Right lung (tissue), 5 donors: ENCODE results near the gene HIP1. TPM values are rescaled to one million over a fixed set of nuclear protein-coding genes. Genes with fewer than 3 reads are reported as not detected.
"Not testable (repeated sequence)": the region's sequence is repeated elsewhere in the genome, so short reads cannot be mapped to it uniquely, and the experiment has no call there.

ENCODE experiments used
- DNase-seq, 2 donors: peaks; one replicate each; pipeline ENCODE4 v3.0.0-alpha.2; 2013
- polyA plus RNA-seq, 5 donors: library from polyadenylated mRNA; unstranded; fragments of 120-200 nt; gene quantifications; one replicate each; pipeline versions ENCODE4 v1.2.1 to v1.2.3, GENCODE V29; 2013; ENCODE audit warnings: inconsistent platforms in 1 of 5, low replicate concordance in 1 of 5; ENCODE audit not compliant: insufficient read length in 5 of 5, insufficient read depth in 1 of 5

HIP1 gene
- polyA plus RNA-seq, 5 donors, result 33.4 to 44.7 (median 41.7) TPM

DNA sequence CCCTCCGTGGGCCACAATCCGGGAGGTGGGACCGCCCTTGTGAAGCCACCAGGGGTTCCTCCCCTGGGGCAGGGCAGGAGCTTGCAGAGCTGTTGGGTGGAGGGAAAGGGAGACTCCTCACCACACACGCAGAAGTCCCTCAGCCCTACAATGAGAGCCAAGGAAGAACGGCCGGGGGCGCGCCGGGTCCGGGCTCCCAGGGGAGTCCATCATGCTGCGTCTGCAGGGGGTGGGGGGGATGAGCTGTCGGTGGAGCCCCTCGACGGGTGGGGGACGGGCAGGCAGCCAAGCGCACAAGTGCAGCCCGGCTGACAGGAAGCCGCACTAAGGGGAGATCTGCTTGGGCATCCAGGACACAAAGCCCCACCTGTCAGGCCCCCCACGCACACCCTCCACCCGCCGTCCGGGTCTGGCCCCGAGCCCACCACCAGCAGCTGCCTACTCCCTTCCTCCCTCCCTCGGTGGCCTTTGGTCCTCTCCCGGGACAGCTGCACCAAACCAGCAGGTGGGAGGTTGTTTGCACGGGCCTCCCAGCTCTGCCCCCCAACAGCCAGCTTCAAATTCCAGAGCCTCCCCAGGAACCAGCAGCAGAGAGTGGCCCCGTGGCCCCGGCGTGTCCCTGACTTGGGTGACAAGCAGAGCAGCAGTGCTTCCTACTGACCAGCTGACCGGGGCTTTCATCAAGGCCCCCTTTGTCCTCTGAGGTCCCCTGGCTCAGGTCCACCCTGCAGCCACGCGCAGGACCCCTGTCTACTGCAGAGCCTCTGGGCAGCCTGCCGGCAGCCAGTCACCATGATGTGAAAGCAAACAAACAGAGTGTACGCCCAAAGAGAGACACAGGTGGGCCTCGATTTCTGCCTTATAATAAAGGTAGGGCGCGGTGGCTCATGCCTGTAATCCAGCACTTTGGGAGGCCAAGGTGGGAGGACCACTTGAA, 50.3 kb downstream of the HIP1 start:
- no peak for DNase-seq

DNA sequence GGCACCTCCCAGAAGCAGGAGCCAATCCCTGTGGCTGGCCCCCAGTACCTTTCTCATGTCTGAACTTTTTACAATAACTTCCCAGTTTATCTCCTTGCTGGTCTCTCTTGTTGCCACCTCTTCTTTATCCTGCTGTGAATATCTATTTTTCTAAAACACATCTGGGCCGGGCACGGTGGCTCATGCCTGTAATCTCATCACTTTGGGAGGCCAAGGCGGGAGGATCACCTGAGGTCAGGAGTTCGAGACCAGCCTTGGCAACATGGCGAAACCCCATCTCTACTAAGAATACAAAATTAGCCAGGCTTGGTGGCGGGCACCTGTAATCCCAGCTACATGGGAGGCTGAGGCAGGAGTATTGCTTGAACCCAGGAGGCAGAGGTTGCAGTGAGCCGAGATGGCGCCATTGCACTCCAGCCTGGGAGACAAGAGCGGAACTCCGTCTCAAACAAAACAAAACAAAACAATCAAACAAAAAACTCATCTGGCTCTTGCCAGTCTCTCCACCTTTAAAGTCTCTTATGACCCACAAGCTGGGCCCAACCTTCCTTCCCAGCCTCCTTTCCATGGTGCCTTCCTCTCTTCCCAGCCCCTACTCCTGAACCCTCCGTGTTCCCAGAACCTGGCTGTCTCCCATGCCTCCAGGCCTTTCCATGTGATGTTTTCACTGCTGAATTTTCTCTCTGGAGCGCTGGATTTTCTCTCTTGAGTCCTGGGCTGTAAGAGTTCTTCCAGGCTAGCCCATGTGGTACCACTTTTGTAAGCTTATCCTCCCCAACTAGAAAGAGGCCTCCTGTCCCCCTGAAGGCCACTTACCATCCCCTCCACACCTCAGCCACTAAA, 51.3 kb downstream of the HIP1 start:
- no peak for DNase-seq

DNA sequence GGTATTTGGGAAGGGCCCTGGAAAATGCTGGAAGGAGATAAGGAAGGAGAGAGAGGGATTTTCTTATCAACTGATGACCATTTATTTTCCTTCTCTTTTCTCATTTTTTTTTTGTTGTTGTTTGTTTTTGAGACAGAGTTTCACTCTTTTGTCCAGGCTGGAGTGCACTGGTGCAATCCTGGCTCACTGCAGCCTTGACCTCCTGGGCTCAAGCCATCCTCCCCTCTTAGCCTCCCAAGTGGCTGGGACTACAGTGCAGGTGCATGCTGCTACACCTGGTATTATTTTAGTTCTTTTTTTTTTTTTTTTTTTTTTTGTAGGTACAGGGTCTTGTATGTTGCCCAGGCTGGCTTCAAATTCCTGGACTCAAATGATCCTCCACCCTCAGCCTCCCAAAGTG, 52.2 kb downstream of the HIP1 start:
- DNase-seq, result no peak

DNA sequence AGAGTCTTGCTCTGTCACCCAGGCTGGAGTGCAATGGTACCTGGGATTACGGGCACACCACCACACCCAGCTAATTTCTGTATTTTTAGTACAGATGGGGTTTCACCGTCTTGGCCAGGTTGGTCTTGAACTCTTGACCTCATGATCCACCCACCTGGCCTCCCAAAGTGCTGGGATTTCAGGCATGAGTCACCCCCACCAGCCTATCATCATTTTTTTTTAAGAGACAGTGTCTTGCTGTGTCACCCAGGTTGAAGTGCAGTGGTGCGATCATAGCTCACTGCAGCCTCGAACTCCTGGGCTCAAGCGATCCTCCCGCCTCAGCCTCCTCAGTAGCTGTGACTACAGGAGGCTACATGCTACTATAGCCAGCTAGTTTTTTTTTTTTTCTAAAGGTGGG, 56.7 kb downstream of the HIP1 start:
- not testable (repeated sequence) for DNase-seq

DNA sequence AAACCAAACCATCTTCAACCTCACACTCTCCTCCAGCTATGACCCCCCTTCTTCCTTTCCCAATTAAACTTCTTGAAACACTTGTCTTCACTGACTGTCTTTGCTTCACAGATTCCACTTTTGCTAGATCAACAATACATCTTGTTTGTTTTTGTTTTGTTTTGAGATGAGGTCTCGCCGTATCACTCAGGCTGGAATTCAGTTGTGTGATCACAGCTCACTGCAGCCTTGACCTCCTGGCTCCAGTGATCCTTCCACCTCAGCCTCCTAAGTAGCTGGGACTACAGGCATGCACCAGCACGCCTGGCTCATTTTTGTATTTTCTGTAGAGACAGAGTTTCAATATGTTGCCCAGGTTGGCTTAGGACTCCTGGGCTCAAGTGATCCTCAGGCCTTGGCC, 59.7 kb downstream of the HIP1 start:
- no peak for DNase-seq

DNA sequence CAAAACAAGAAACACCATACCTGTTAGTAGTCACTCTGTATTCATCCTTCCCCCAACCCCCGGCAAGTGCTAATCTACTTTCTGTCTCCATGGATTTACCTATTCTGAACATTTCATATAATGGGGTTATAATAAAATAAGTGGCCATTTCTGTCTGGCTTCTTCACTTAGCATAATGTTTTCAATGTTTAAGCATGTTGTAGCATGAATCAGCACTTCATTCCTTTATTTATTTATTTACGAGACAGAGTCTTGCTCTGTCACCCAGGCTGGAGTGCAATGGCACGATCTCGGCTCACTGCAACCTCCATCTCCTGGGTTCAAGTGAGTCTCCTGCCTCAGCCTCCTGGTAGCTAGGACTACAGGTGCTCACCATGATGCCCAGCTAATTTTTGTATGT, 69.2 kb downstream of the HIP1 start:
- no peak for DNase-seq

DNA sequence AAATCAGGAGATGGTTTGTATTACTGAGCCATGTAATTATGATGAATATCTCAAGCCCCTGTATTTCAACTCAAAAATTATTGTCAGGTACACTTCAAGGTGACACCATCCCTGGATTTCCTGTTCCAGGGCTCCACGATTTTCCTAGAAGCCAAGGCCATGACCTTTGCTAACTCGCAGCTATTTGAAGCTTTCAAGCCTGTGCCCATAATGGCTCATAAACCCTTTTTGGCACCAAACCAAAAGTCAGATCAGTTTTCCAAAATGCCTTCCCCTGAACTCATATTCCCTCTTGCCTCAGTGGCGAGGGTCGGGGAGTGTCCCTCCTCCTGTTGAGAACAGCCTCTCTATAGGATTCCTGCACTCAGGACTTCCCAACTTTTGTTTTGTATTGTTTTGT, 70.8 kb downstream of the HIP1 start:
- DNase-seq, result no peak

DNA sequence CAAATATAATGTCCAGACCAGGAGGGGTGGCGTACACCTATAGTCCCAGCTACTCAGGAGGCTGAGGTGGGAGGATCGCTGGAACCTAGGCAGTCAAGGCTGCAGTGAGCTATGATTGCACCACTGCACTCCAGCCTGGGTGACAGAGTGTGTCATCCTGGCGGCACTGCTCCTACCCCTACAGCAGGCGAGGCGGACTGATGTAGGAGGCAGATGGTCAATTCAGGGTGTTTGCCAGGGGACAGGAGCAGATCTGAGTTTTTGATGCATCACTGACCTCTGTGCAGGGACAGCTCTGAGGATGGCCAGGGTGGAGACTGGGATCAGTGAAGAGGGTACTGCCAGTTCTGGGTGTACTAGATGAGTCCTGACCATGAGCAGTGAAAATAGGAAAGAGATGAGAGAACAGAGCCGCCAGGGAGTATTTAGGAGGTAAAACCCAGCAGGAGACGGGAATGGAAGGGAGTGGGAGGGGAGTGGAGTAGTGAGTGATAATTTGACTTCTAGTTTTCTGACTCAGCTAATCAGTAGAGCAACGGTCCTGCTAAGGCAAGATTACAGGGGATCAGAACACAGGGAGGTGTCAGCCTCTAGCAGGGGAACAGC, 75.3 kb downstream of the HIP1 start:
- DNase-seq, result no peak

DNA sequence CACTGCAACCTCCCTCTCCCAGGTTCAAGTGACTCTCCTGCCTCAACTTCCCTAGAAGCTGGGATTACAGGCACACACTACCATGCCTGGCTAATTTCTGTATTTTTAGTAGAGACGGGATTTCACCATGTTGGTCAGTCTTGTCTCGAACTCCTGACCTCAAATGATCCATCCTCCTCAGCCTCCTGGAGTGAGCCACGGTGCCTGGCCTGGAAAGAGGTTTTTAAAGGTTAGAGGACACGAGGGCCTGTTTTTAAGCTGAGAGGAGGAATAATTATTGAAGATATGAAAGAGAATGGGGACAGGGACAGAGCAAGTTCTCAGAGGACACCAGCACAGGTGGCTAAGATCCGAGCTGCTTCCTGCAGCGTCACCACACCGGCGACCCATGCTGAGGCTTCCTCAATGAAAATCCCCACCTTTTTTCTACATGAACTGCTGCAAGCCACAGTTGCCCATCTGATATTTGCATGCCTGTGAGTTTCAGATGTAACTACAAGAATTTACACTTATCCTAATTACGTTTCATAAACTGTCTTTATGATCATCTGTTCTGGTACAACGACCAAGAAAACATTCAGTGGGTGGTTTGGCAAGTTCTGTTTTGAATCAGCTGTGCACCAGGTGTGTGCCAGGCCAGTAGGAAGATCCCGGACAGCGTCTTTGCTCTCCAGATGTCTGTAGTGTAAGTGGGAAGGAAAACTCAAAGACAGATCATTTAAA, 76.0 kb downstream of the HIP1 start:
- DNase-seq, result no peak

DNA sequence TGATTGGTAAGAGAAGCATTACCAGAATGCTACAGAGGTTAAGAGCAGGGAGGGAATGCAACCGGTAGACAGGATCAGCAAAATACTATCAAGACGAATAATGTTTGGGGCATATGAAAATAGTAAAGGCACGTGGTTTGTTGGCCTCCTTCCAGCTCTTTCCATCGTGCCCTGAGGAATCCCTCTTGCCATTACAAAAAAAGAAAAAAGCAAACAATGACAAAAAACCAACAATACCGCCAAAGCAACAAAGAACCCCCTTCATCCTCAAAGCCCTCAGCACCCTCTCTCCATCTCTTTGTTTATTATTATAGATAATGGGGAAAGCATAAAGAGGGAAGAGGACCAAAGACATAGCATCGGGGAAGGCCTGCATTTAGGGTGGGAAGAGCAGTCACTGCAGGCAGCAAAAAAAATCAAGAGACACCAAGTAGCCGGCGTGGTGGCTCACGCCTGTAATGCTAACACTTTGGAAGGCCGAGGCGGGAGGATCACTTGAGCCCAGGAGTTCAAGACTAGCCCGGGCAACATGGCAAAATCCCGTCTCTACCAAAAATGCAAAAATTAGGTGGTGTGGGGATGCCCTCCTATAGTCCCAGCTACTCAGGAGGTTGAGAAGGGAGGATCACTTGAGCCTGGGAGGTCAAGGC, 78.0 kb downstream of the HIP1 start:
- DNase-seq, result no peak

DNA sequence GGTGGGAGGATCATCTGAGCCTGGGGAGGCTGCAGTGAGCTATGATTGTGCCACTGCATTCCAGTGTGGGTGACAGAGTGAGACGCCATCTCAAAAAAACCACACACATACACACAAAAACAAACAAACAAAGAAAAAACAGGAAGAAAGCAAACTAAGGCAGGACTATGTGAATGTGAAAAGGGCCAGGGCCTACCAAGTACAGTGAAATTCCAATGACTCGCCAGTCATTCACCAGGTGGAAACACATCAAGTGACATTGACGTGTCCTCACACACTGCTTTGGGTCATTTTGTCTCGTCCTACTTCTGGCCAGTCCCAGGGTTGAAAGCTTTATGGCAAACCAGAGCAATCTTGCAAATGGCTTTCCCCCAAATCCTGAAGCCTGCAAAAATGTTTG, 79.9 kb downstream of the HIP1 start:
- no peak for DNase-seq

DNA sequence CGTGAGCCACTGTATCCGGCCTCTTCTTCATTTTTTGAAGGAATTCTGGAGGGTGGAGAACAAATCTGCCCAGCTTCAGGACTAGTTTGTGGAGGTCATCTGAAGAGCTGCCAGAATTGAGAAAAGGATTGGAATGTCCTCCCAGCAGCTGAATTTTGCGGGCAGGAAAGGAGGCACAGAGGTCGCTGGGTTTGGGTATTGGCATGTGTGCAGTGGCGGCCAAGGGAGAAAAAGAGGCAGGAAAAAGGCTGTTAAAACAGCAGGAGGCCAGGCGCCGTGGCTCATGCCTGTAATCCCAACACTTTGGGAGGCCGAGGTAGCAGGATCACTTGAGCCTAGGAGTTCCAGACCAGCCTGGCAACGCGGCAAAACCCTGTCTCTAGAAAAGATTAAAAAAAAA, 80.4 kb downstream of the HIP1 start:
- no peak for DNase-seq

DNA sequence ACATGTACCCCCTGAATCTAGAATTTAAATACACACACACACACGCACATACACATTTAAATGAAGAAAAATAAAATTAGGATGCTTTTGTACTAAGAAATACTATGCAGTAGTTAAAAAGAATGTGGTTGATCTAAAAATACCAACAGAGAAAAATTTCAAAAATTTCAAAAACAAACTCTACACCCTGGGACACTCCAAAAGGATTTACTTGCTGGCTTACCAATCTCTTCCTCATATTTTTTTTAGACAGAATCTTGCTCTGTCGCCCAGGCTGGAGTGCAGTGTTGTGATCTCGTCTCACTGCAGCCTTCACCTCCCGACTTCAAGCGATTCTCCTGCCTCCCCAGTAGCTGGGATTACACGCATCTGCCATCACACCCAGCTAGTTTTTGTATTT, 80.9 kb downstream of the HIP1 start:
- DNase-seq, result no peak

DNA sequence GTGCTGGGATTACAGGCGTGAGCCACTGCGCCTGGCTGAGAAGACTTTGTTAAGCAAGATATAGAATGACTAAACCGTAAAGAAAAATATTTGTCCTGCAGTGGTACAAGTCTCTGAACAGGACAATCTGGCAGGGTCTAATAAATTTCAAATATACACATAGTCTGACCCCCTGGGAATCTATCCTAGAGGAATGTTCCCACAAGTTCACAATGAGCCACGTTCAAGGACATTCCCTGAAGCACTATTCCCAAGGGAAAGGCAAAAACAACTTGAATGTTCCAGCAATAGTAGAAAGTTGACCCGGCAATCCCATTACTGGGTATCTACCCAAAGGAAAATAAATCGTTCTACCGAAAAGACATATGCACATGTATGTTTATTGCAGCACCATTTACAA, 82.0 kb downstream of the HIP1 start:
- DNase-seq, result no peak

DNA sequence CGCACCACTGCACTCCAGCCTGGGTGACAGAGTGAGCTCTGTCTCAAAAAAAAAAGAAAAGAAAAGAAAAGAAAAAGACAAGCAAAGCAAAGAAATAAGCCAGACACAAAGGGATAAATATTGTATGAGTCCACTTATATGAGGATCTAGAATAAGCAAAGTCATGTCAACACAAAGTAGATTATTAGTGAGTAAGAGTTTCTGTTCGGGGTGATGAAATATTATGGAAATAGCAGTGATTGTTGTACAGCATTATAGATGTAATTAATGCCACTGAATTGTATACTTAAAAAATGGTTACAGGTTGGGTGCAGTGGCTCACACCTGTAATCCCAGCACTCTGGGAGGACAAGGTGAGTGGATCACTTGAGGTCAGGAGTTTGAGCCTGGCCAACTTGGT, 83.2 kb downstream of the HIP1 start:
- DNase-seq, result no peak

DNA sequence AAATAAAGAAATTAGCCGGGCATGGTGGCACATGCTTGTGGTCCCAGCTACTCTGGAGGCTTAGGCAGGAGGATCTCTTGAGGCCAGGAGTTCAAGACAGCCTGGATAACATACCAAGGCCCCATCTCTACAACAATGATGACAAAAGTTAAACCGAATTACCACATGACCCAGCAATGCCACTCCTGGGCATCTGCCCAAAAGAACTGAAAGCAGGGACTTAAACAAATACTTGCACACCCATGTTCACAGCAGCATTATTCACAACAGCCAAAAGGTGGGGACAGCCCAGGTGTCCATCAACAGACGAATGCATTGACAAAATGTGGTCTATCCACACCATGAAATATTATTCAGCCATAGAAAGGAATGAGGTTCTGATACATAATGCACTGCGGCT, 83.9 kb downstream of the HIP1 start:
- DNase-seq, result no peak

DNA sequence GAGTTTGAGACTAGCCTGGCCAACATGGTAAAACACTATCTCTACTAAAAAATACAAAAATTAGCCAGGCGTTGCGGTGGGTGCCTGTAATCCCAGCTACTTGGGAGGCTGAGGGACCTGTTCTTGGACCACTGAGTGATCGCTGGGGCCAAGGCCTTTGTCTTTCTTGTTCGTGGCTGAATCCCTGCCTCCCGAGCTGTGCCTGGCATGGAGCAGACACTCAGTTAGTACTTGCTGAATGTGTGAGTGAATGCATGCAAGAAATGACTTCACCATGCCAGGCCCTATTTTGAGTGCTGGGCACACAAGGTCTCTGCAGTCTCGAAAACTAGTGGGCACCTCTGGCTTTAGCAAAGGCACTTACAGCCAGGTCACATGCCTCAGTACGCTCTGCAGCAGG, 85.1 kb downstream of the HIP1 start:
- no peak for DNase-seq

DNA sequence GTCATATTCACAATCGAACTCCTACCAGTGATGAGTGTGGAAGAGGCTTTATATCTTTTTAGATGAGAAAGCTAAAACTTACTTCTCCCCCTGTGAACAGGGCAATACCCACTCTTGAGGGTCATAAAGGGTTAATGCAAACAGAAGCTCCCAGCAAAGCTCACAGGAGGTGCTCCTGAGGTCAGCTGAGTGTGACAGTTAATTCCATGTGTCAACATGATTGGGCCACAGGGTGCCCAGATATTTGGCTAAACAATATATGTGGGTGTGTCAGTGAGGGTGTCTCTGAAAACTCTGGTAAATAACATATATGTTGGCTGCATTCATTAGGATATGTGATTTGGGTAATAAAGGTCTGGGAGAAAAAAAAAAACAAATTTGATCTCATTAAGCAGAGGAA, 86.0 kb downstream of the HIP1 start:
- DNase-seq, result no peak

DNA sequence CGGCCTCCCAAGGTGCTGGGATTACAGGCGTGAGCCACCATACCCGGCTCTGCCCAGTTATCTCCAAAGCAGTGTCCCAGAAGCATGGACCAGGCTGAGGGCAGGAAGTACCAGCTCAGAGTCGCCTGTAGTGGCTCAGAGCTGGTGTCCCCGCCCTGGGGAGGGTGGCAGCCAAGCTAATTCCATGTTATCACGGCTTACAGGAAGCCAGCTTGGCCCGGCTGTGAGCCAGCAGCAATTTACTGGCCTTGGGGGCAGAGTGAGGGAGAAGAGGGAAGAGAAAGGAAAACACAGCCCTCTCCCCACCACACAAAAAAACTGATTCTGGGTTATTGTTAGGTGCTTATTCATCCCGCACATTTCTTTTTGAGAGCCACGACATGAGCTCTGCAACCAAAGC, 88.1 kb downstream of the HIP1 start:
- DNase-seq, result no peak

DNA sequence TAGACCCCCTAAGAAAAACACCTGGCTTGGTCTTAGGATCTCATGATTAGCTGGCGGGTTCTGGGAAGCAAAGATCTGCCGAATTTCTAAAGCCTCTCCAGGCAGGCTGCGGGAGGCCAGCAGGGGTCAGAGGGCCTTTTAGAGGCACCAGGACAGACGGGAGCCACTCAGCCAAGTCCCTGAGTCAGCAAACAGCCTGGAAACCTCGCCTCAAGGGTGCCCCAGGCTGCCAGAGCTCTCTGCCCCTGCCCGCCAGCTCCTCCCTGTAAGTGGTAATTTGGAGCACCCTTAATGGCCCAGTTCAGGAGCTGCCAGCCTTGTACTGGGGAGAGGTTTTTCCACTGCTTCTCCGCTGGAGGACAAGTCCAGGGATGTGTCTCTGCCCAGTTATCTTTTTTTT, 88.7 kb downstream of the HIP1 start:
- no peak for DNase-seq

DNA sequence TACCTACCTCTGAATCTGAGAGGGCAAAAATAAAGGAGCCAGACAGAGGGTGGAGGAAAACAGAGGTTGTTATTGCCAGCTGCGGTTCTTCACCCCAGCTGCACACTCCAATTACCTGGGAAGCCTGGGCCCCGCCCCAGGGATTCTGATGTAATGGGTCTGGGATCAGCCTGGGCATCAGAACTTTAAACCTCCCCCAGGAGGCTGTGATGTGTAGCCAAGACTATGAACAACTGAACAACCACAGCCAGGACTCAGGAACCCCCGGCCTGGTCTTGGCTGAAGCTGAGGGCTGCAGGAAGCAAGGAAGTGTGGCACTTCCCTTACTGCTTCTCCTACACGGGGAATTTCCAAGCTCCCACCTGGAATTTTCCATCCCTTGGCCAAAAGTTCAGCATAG, 89.3 kb downstream of the HIP1 start:
- no peak for DNase-seq
